HepG2 (cell line): Measurements from ENCODE around the gene SLC25A47. TPM values are rescaled to one million over a fixed set of nuclear protein-coding genes. Genes with fewer than 3 reads are reported as not detected.
A peak's percentile ranks its signal among the peaks of the same experiment; 100 is the strongest.

ENCODE experiments used
- ATAC-seq: fragments of 200-7000 bp; cut with Tn5 transposase; 3 replicates; pipeline ENCODE4 v1.9.1; 2020; ENCODE audit warnings: mild to moderate bottlenecking, moderate library complexity
- BruUV-seq: library from RNA; stranded (reverse); fragments of 400-500 nt; replicated peaks from 2 replicates; lab custom pipeline; 2021; lab: Mats Ljungman, UMichigan
- CTCF ChIA-PET: fragments of 300-600 bp; formaldehyde crosslinking; extraction: SDS; loops from one replicate; lab custom pipeline; 2021; ENCODE audit warnings: low total read pairs, inconsistent platforms, low intra/inter-chr PET ratio; lab: Yijun Ruan, JAX
- POLR2A ChIA-PET: fragments of 350-600 bp; sonication (Branson Sonifier 250); formaldehyde crosslinking; loops from one replicate; lab custom pipeline; 2020; ENCODE audit warnings: antibody characterized with exemption, inconsistent platforms; lab: Yijun Ruan, JAX
- DNase-seq: peaks from one replicate; pipeline ENCODE4 v3.0.0-alpha.2; 2015; ENCODE audit warnings: low spot score
- FAIRE-seq: peaks from 3 replicates; lab custom pipeline; 2011; peaks lifted over from hg19 to GRCh38; lab: Jason Lieb, UNC
- H2AFZ ChIP-seq: one replicate; pipeline ENCODE4 v1.6.1; 2011; ENCODE audit warnings: low read length, inconsistent platforms
- H3K27ac ChIP-seq: fragments of 300-600 bp; 3 replicates; pipeline ENCODE4 v1.8.0; 2011; ENCODE audit warnings: mixed run types, mild to moderate bottlenecking, mixed read lengths, low read length, inconsistent platforms; ENCODE audit not compliant: insufficient read depth; ENCODE audit errors: extremely low read length
- H3K27me3 ChIP-seq, 2 experiments: fragments of 200-600 bp in 1 of 2; 2 replicates in 1 of 2; 3 replicates in 1 of 2; pipeline versions ENCODE4 v1.6.0 to v1.8.0; 2011; ENCODE audit warnings: low read length in 2 of 2, mild to moderate bottlenecking in 2 of 2, moderate library complexity in 2 of 2, inconsistent platforms in 1 of 2; ENCODE audit not compliant: insufficient read depth in 2 of 2, control insufficient read depth in 1 of 2
- H3K36me3 ChIP-seq, 2 experiments: fragments of 200-600 bp in 1 of 2; replicated peaks in 1 of 2; 2 replicates in 1 of 2; 3 replicates in 1 of 2; pipeline versions ENCODE4 v1.5.1 to v1.8.0; 2011; ENCODE audit warnings: low read length in 2 of 2, inconsistent platforms in 1 of 2; ENCODE audit not compliant: insufficient read depth in 2 of 2, control insufficient read depth in 1 of 2
- H3K4me1 ChIP-seq: 2 replicates; pipeline ENCODE4 v1.5.1; 2012; ENCODE audit warnings: low read length, inconsistent platforms; ENCODE audit not compliant: insufficient read depth
- H3K4me2 ChIP-seq: 2 replicates; pipeline ENCODE4 v1.6.0; 2011; ENCODE audit warnings: low read depth, low read length, inconsistent platforms
- H3K4me3 ChIP-seq, 3 experiments: fragments of 200-600 bp in 1 of 3; sonication (generic), shearing (Covaris generic) in 1 of 3; replicated peaks in 1 of 3; 2 replicates each; pipeline ENCODE4 v1.5.1; 2011 to 2016; ENCODE audit warnings: low read length in 3 of 3, inconsistent platforms in 2 of 3, low read depth in 2 of 3, mild to moderate bottlenecking in 2 of 3, control low read depth in 1 of 3, mixed read lengths in 1 of 3; ENCODE audit not compliant: insufficient read depth in 1 of 3
- H3K79me2 ChIP-seq: one replicate; pipeline ENCODE4 v1.6.1; 2011; ENCODE audit warnings: low read length, inconsistent platforms; ENCODE audit not compliant: insufficient read depth
- H3K9ac ChIP-seq: 2 replicates; pipeline ENCODE4 v1.6.0; 2011; ENCODE audit warnings: mild to moderate bottlenecking, low read depth, low read length, inconsistent platforms; ENCODE audit not compliant: insufficient read depth
- H3K9me3 ChIP-seq: 2 replicates; pipeline ENCODE4 v1.5.1; 2012; ENCODE audit warnings: mild to moderate bottlenecking, low read length
- H4K20me1 ChIP-seq: 2 replicates; pipeline ENCODE4 v1.6.0; 2011; ENCODE audit warnings: inconsistent platforms, mild to moderate bottlenecking, low read length, moderate library complexity; ENCODE audit not compliant: insufficient read depth
- ZNF883 ChIP-seq: sonication (generic); formaldehyde crosslinking; IDR thresholded peaks from 2 replicates; pipeline ENCODE4 v1.5.1; 2020; ENCODE audit warnings: mild to moderate bottlenecking, missing genetic modification reagents; ENCODE audit errors: not compliant biosample characterization
- WGBS: methylation state at CpG from one replicate; pipeline ENCODE4 v1.1.6; 2017; ENCODE audit warnings: low lambda C conversion rate; 5-methylcytosine and 5-hydroxymethylcytosine counted together
- in situ Hi-C: cut with HindIII; loops from 2 replicates; pipeline ENCODE4 v1.10.0; 2017; ENCODE audit warnings: low pct_unique_long_range_greater_than_20kb; ENCODE audit not compliant: extremely low pct_ligation_motif_present
- intact Hi-C: fragments of 100-400 bp; cut with micrococcal nuclease; formaldehyde crosslinking; loops from one replicate; pipeline ENCODE4 v1.10.0; 2022; ENCODE audit not compliant: unreplicated experiment
- polyA plus RNA-seq, 8 experiments: library from polyadenylated mRNA; depleted of rRNA in 3 of 8; stranded (reverse) in 7 of 8; unstranded in 1 of 8; fragments of >200 nt; fragmentation: Illumina TruSeq in 4 of 8; extraction: Trizol in 4 of 8; gene quantifications; 2 replicates each; pipeline versions ENCODE4 v1.2.1 to v1.2.3, GENCODE V29; 2011 to 2016; ENCODE audit warnings: low read depth in 4 of 8, missing spikeins in 1 of 8, mixed read lengths in 1 of 8; ENCODE audit not compliant: insufficient read depth in 1 of 8
- total RNA-seq, 5 experiments: library from RNA; depleted of rRNA; stranded (reverse); fragments of >200 nt; fragmentation: Illumina TruSeq; extraction: Trizol; gene quantifications; 2 replicates each; pipeline ENCODE4 v1.2.3, GENCODE V29; 2016; ENCODE audit warnings: low read depth in 1 of 5
- TF ChIP-seq, protein P1 (sequence below): sonication (generic); formaldehyde crosslinking; IDR thresholded peaks from 2 replicates; pipeline ENCODE4 v1.4.0; 2020; ENCODE audit warnings: missing genetic modification reagents
- TF ChIP-seq, protein P2 (sequence below): sonication (generic); formaldehyde crosslinking; IDR thresholded peaks from 2 replicates; pipeline ENCODE4 v1.4.0; 2020; ENCODE audit warnings: missing genetic modification reagents

SLC25A47 gene
- total and polyA plus RNA-seq, 2 of the 13 experiments (the other 11 are each of a cell fraction or from before 2014, with no cell fraction given): 1.0 to 1.7 TPM

DNA sequence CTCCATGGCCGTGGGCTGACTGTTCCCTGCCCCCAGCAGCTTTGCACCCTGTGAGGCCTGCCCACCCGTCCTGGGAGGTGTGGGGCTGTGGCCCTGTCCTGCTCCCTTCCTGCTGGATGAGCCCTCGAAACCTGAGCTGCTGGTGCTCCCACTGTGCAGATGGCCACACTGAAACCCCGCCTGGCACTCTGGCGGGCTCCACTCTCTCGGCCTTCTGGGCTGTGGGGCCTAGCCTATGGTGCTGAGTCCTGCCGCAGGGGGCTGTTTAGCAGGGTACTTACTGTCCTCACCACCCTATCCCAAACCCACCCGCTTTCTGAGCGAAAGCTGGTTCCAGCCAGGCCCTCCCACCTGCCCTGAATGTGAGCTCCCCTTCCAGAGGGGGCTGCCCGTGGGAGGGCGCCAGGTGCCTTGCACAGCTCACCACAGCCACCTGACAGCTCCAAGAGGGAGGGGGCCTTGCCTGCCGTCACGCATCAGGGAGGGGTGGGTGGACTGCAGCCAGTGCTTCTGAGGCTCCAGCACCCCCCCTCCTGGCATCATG lies 7.3 kb downstream of the SLC25A47 start:
- Histone ChIP-seq H3K27me3 (no peaks in the 10 kb centered on the region; a peak in 1 of 5 replicates), H4K20me1 (no peaks in the 10 kb centered on the region), H3K79me2 (no peaks in the 10 kb centered on the region), H3K4me1 (peaks cover 38% of the 10 kb centered on the region), H3K4me3 (no peak overlapping the region), H3K36me3 (peaks cover 1 to 6% of the 10 kb centered on the region in 2 experiments; a peak in 2 of 5 replicates)
- DNase-seq: no peak
- BruUV-seq: no TSS peak
- TF ChIP-seq ZNF883 (CRISPR knock-in tag): no peak
- TF ChIP-seq, protein P1, sequence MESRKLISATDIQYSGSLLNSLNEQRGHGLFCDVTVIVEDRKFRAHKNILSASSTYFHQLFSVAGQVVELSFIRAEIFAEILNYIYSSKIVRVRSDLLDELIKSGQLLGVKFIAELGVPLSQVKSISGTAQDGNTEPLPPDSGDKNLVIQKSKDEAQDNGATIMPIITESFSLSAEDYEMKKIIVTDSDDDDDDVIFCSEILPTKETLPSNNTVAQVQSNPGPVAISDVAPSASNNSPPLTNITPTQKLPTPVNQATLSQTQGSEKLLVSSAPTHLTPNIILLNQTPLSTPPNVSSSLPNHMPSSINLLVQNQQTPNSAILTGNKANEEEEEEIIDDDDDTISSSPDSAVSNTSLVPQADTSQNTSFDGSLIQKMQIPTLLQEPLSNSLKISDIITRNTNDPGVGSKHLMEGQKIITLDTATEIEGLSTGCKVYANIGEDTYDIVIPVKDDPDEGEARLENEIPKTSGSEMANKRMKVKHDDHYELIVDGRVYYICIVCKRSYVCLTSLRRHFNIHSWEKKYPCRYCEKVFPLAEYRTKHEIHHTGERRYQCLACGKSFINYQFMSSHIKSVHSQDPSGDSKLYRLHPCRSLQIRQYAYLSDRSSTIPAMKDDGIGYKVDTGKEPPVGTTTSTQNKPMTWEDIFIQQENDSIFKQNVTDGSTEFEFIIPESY (CRISPR knock-in tag): peak; percentile 15; the same call in 1 of the 2 replicates
- TF ChIP-seq, protein P2, sequence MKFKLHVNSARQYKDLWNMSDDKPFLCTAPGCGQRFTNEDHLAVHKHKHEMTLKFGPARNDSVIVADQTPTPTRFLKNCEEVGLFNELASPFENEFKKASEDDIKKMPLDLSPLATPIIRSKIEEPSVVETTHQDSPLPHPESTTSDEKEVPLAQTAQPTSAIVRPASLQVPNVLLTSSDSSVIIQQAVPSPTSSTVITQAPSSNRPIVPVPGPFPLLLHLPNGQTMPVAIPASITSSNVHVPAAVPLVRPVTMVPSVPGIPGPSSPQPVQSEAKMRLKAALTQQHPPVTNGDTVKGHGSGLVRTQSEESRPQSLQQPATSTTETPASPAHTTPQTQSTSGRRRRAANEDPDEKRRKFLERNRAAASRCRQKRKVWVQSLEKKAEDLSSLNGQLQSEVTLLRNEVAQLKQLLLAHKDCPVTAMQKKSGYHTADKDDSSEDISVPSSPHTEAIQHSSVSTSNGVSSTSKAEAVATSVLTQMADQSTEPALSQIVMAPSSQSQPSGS (CRISPR knock-in tag): no peak
- TF ChIP-seq, all 625 proteins: peak for 1
- WGBS: 52% methylated on average over 3 of the region's 13 CpGs
- in situ Hi-C loops (no loop called here), intact Hi-C loops (no loop called here)
- Histone ChIP-seq H2AFZ (no peak overlapping the region), H3K4me2 (no peak overlapping the region), H3K27ac (no peak overlapping the region), H3K9me3 (no peaks in the 10 kb centered on the region), H3K9ac (no peak overlapping the region)
- ChIA-PET CTCF (no interaction called here), POLR2A (interaction anchor here (0.9 to 1.0 kb wide), 3 partner anchors 13 to 45 kb away, joined by 3 read pairs; a partner anchor contains a TSS)
- FAIRE-seq (no peak), ATAC-seq (peak; percentile 1; the same call in 1 of the 3 replicates)
